Activated T-helper 2 cell treated with anti-CD3 and anti-CD28 coated beads, Interferon-gamma antibody, Interleukin-2, Interleukin-4, amounts not matched to agents 10 μg/mL and 5 μg/mL and 100 μg/mL, durations not matched to agents 14 hours and 24 hours and 36 hours (primary cell): ENCODE results near the gene S1PR2. TPM values are rescaled to one million over a fixed set of nuclear protein-coding genes. Genes with fewer than 3 reads are reported as not detected.

Experiments
- DNase-seq: peaks from one replicate; pipeline ENCODE4 v3.0.0; 2021; ENCODE audit warnings: low spot score
- H3K27ac Mint-ChIP-seq: one replicate; pipeline ENCODE4 v1.8.0; 2021; ENCODE audit warnings: mixed read lengths
- H3K27me3 Mint-ChIP-seq: one replicate; pipeline ENCODE4 v1.8.0; 2021; ENCODE audit warnings: low read depth, mixed read lengths
- H3K36me3 Mint-ChIP-seq: one replicate; pipeline ENCODE4 v1.8.0; 2021; ENCODE audit warnings: low read depth, mixed read lengths
- H3K4me1 Mint-ChIP-seq: one replicate; pipeline ENCODE4 v1.8.0; 2021; ENCODE audit warnings: low read depth, mixed read lengths
- H3K4me3 Mint-ChIP-seq: one replicate; pipeline ENCODE4 v1.8.0; 2021; ENCODE audit warnings: low read depth, mild to moderate bottlenecking, moderate library complexity, mixed read lengths
- H3K9me3 Mint-ChIP-seq: one replicate; pipeline ENCODE4 v1.8.0; 2021; ENCODE audit warnings: mixed read lengths
- intact Hi-C: fragments of 100-400 bp; cut with micrococcal nuclease; formaldehyde crosslinking; loops from one replicate; pipeline ENCODE4 v1.15.1; 2023
- total RNA-seq: library from RNA; stranded (reverse); gene quantifications from 2 replicates; pipeline ENCODE4 v1.2.3, GENCODE V29; 2022

S1PR2 gene
- total RNA-seq, 1 donor from 2014 or later: 10.8 TPM

GRCh38 chr19:10227026-10227971, 3.8 kb downstream of the S1PR2 start:
- H3K27ac Mint-ChIP-seq: no peak overlapping the region
- H3K27me3 Mint-ChIP-seq: no peaks in the 10 kb centered on the region
- no peak for DNase-seq
- peaks cover 7% of the 10 kb centered on the region for H3K36me3 Mint-ChIP-seq
- no peak overlapping the region for H3K4me3 Mint-ChIP-seq
- intact Hi-C loops: no loop called here
- H3K4me1 Mint-ChIP-seq: peaks cover 8% of the 10 kb centered on the region
- H3K9me3 Mint-ChIP-seq: no peaks in the 10 kb centered on the region

DNA sequence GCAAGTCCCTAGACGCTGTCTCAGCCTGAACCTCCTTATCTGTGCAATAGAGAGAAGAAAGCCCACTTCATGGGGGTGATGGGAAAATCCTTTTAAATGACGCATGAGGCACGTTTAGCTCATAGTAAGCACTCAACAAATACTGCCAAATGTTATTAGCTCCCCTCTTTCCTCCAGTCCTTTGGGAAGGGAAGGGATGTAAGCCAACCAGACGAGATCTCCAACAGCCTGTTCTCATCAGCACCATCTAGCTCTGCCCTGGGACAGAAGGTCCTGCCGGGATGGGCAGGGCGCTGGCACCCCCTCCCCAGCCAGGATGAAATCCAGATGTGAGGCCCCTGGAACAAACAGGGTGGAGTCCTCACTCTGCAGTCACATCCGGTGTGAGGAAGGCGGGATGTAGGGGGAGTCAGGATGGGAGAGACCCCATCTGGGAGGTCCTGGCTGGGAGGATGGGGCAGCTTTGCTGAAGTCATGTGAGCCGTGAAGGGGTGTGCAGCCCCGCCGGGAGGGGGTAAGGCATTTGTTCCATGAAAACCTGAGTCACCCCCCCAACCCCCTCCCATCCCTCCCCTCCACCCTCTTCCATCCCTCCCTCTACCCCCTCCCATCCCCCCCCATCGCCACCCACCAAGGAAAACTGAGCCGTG, 4.6 kb downstream of the S1PR2 start:
- Mint-ChIP-seq H3K4me3 (no peak overlapping the region), H3K27me3 (no peaks in the 10 kb centered on the region), H3K4me1 (peaks cover 7% of the 10 kb centered on the region), H3K9me3 (no peaks in the 10 kb centered on the region), H3K27ac (no peak overlapping the region), H3K36me3 (peaks cover 7% of the 10 kb centered on the region)
- intact Hi-C loops: no loop called here
- DNase-seq: no peak

DNA sequence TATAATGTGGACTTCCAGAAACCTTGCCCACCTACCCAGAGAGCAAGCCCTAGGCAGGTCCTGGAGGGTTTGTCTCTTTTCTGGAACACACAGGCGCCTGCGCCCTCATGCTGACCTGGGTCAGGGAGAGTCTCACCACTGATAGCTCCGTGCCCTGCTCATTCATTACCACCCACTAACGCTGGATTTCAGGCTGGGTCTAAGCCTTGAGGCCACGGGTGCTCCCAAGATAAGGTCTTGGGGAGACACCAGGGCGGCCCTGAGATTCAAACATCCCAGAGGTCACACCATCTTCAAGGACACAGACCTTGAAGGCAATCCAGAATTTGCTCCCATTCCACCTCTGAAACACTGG, 5.1 kb downstream of the S1PR2 start:
- intact Hi-C loops: no loop called here
- Mint-ChIP-seq H3K36me3 (peaks cover 7% of the 10 kb centered on the region), H3K27me3 (no peaks in the 10 kb centered on the region), H3K9me3 (no peaks in the 10 kb centered on the region), H3K4me1 (peaks cover 7% of the 10 kb centered on the region), H3K27ac (no peak overlapping the region), H3K4me3 (no peak overlapping the region)
- no peak for DNase-seq

GRCh38 chr19:10224337-10224736, 6.8 kb downstream of the S1PR2 start:
- H3K9me3 Mint-ChIP-seq: no peaks in the 10 kb centered on the region
- H3K27me3 Mint-ChIP-seq: no peaks in the 10 kb centered on the region
- H3K36me3 Mint-ChIP-seq: peaks cover 7% of the 10 kb centered on the region
- H3K4me1 Mint-ChIP-seq: peaks cover 2% of the 10 kb centered on the region
- H3K4me3 Mint-ChIP-seq: no peak overlapping the region
- DNase-seq: no peak
- no peak overlapping the region for H3K27ac Mint-ChIP-seq
- intact Hi-C loops: no loop called here

GRCh38 chr19:10223488-10224213, 7.5 kb downstream of the S1PR2 start:
- Mint-ChIP-seq H3K4me3 (no peak overlapping the region), H3K4me1 (peaks cover 2% of the 10 kb centered on the region), H3K9me3 (no peaks in the 10 kb centered on the region), H3K36me3 (peaks cover 7% of the 10 kb centered on the region), H3K27ac (no peak overlapping the region), H3K27me3 (no peaks in the 10 kb centered on the region)
- intact Hi-C loops: no loop called here
- no peak for DNase-seq

- peaks cover 7% of the 10 kb centered on the region for H3K36me3 Mint-ChIP-seq
- H3K27me3 Mint-ChIP-seq: no peaks in the 10 kb centered on the region
- no peaks in the 10 kb centered on the region for H3K9me3 Mint-ChIP-seq
- intact Hi-C loops: no loop called here
- H3K27ac Mint-ChIP-seq: no peak overlapping the region
- no peak overlapping the region for H3K4me3 Mint-ChIP-seq
- peaks cover 2% of the 10 kb centered on the region for H3K4me1 Mint-ChIP-seq
- DNase-seq: no peak
These were observed 8.8 kb downstream of the S1PR2 start for GRCh38 chr19:10222201-10222890.

DNA sequence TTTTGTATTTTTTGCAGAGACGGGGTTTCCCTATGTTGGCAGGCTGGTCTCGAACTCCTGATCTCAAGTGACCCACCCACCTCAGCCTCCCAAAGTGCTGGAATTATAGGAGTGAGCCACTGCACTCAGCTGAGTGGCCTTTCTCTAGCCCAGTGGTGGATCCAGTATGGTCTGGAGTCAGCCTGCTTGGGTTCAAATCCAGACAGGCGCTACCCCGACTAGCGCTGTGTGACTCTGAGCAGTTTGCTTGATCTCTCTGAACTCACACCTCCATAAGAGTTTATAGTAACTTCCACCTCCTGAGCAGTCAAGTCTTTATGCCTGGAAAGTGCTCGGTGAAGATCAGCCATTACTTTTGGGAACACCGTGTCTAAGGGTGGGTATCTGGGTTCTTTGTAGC, 10.4 kb downstream of the S1PR2 start:
- Mint-ChIP-seq H3K36me3 (peaks cover 7% of the 10 kb centered on the region), H3K27ac (no peak overlapping the region), H3K27me3 (no peaks in the 10 kb centered on the region), H3K4me1 (peaks cover 2% of the 10 kb centered on the region), H3K4me3 (no peak overlapping the region), H3K9me3 (no peaks in the 10 kb centered on the region)
- intact Hi-C loops: no loop called here
- DNase-seq: no peak

- intact Hi-C loops: no loop called here
- Mint-ChIP-seq H3K36me3 (peaks cover 7% of the 10 kb centered on the region), H3K9me3 (no peaks in the 10 kb centered on the region), H3K4me3 (no peak overlapping the region), H3K27ac (no peak overlapping the region), H3K4me1 (peaks cover 2% of the 10 kb centered on the region), H3K27me3 (no peaks in the 10 kb centered on the region)
- no peak for DNase-seq
These were observed 11.5 kb downstream of the S1PR2 start for GRCh38 chr19:10219678-10220077.

DNA sequence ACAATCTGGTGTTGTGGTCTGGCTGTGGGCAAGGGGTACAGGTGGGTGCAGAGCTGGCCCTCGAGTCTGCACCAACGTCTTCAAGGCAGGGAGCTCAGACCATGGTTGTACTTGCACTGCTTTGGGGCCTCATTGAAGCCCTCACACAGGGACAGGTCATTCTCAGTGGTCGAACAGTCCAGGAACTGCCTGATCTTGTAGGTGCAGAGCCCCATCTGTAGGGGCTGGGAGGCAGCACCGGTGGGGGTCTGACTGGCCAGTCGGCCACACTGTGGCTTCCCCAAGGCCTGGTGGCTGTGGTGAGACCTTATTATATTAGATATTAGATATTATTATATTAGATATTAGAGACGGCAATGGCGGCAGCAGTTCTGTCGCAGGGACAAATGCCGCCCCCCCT, 14.0 kb downstream of the S1PR2 start:
- DNase-seq: no peak
- Mint-ChIP-seq H3K4me3 (no peak overlapping the region), H3K4me1 (peaks cover 2% of the 10 kb centered on the region), H3K9me3 (no peaks in the 10 kb centered on the region), H3K36me3 (no peaks in the 10 kb centered on the region), H3K27me3 (no peaks in the 10 kb centered on the region), H3K27ac (no peak overlapping the region)
- intact Hi-C loops: no loop called here

GRCh38 chr19:10214784-10215183, 16.3 kb downstream of the S1PR2 start:
- intact Hi-C loops: no loop called here
- Mint-ChIP-seq H3K36me3 (no peaks in the 10 kb centered on the region), H3K9me3 (no peaks in the 10 kb centered on the region), H3K27ac (no peak overlapping the region), H3K4me3 (no peak overlapping the region), H3K27me3 (peaks cover 2% of the 10 kb centered on the region), H3K4me1 (peaks cover 2% of the 10 kb centered on the region)
- DNase-seq: no peak

DNA sequence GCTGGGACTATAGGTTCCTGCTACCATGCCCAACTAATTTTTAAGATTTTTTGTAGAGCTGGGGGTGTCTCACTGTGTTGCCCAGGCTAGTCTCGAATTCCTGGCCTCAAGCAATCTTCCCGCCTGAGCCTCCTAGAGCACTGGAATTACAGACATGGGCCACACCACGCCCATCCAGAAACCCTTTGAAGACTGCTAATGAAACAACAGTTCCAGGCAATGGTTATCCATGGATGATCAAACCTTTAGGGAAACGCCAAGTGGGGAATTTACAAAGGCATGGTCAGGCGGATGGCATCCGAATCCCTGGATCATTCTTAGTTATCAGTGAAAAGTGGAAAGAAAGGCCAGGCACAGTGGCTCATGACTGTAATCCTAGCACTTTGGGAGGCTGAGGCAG, 19.4 kb downstream of the S1PR2 start:
- Mint-ChIP-seq H3K27ac (no peak overlapping the region), H3K27me3 (peaks cover 2% of the 10 kb centered on the region), H3K36me3 (no peaks in the 10 kb centered on the region), H3K9me3 (no peaks in the 10 kb centered on the region), H3K4me1 (peaks cover 2% of the 10 kb centered on the region), H3K4me3 (no peak overlapping the region)
- DNase-seq: no peak
- intact Hi-C loops: no loop called here

GRCh38 chr19:10211061-10211460, 20.1 kb downstream of the S1PR2 start:
- H3K4me1 Mint-ChIP-seq: peaks cover 2% of the 10 kb centered on the region
- no peak overlapping the region for H3K4me3 Mint-ChIP-seq
- H3K27me3 Mint-ChIP-seq: peaks cover 2% of the 10 kb centered on the region
- H3K27ac Mint-ChIP-seq: no peak overlapping the region
- H3K36me3 Mint-ChIP-seq: no peaks in the 10 kb centered on the region
- no peak for DNase-seq
- H3K9me3 Mint-ChIP-seq: no peaks in the 10 kb centered on the region
- intact Hi-C loops: no loop called here
